Neutrophil (primary cell): Measurements from ENCODE around the gene SLC25A52.

Source experiments
- H3K27ac ChIP-seq: fragments of 200-600 bp; sonication (generic); 2 replicates; pipeline ENCODE4 v1.5.1; 2016; ENCODE audit warnings: mild to moderate bottlenecking, moderate library complexity
- H3K27me3 ChIP-seq: fragments of 200-600 bp; sonication (generic); 2 replicates; pipeline ENCODE4 v1.6.0; 2016; ENCODE audit warnings: mild to moderate bottlenecking
- H3K36me3 ChIP-seq: fragments of 200-600 bp; sonication (generic); 2 replicates; pipeline ENCODE4 v1.5.1; 2017
- H3K4me1 ChIP-seq, 2 experiments: fragments of 200-600 bp in 1 of 2; sonication (generic) in 1 of 2; 1 replicate in 1 of 2; 2 replicates in 1 of 2; pipeline versions ENCODE4 v1.5.1 to v1.6.1; 2013 to 2016; ENCODE audit warnings: low read depth in 1 of 2, low read length in 1 of 2, mild to moderate bottlenecking in 1 of 2, moderate library complexity in 1 of 2; ENCODE audit not compliant: control insufficient read depth in 1 of 2, insufficient read depth in 1 of 2
- H3K4me3 ChIP-seq, 2 experiments: fragments of 200-600 bp in 1 of 2; sonication (generic) in 1 of 2; 1 replicate in 1 of 2; 2 replicates in 1 of 2; pipeline ENCODE4 v1.5.1; 2013 to 2016; ENCODE audit warnings: low read depth in 1 of 2, low read length in 1 of 2, mild to moderate bottlenecking in 1 of 2, moderate library complexity in 1 of 2
- H3K9me3 ChIP-seq: fragments of 200-600 bp; sonication (generic); 2 replicates; pipeline ENCODE4 v1.5.1; 2016
- CTCF ChIP-seq: fragments of 200-600 bp; sonication (generic); IDR thresholded peaks from 2 replicates; pipeline ENCODE4 v1.5.1; 2016; ENCODE audit warnings: antibody characterized with exemption

SLC25A52 gene

GRCh38 chr18:31723990-31724711 lies 36.5 kb downstream of the SLC25A52 start:
- Histone ChIP-seq H3K4me1 (peaks cover 0 to 8% of the 10 kb centered on the region in 2 experiments), H3K9me3 (no peaks in the 10 kb centered on the region), H3K4me3 (peak overlapping the region in 1 of 2 experiments; percentile 36), H3K36me3 (no peaks in the 10 kb centered on the region), H3K27ac (no peak overlapping the region), H3K27me3 (peaks cover 47% of the 10 kb centered on the region)
- no peak for TF ChIP-seq CTCF

GRCh38 chr18:31723639-31723989 lies 37.1 kb downstream of the SLC25A52 start:
- Histone ChIP-seq H3K27me3 (peaks cover 47% of the 10 kb centered on the region), H3K4me1 (peaks cover 0 to 8% of the 10 kb centered on the region in 2 experiments), H3K4me3 (peak overlapping the region in 1 of 2 experiments; percentile 36), H3K9me3 (no peaks in the 10 kb centered on the region), H3K27ac (no peak overlapping the region), H3K36me3 (no peaks in the 10 kb centered on the region)
- TF ChIP-seq CTCF: no peak

GRCh38 chr18:31722369-31722957 lies 38.2 kb downstream of the SLC25A52 start:
- TF ChIP-seq CTCF: peak; percentile 79

GRCh38 chr18:31721601-31722000 lies 39.1 kb downstream of the SLC25A52 start:
- peaks cover 40% of the 10 kb centered on the region for H3K27me3 ChIP-seq
- TF ChIP-seq CTCF: no peak
- H3K4me3 ChIP-seq: no peak overlapping the region
- no peaks in the 10 kb centered on the region for H3K9me3 ChIP-seq
- no peaks in the 10 kb centered on the region for H3K36me3 ChIP-seq
- H3K4me1 ChIP-seq: peaks cover 0 to 8% of the 10 kb centered on the region in 2 experiments
- no peak overlapping the region for H3K27ac ChIP-seq

More at GRCh38 chr18:31722369-31722957, 38.2 kb downstream of the SLC25A52 start:
- no peak overlapping the region for H3K27ac ChIP-seq
- no peaks in the 10 kb centered on the region for H3K36me3 ChIP-seq
- H3K9me3 ChIP-seq: no peaks in the 10 kb centered on the region
- peaks cover 0 to 8% of the 10 kb centered on the region in 2 experiments for H3K4me1 ChIP-seq
- no peak overlapping the region for H3K4me3 ChIP-seq
- peaks cover 45% of the 10 kb centered on the region for H3K27me3 ChIP-seq

- Histone ChIP-seq H3K27ac (no peak overlapping the region), H3K27me3 (peaks cover 35% of the 10 kb centered on the region), H3K4me1 (peaks cover 0 to 8% of the 10 kb centered on the region in 2 experiments), H3K36me3 (no peaks in the 10 kb centered on the region), H3K4me3 (no peak overlapping the region), H3K9me3 (no peaks in the 10 kb centered on the region)
- no peak for TF ChIP-seq CTCF
Observed at GRCh38 chr18:31720867-31721266, 39.8 kb downstream of the SLC25A52 start.
